MG63 (cell line): Measurements from ENCODE around the gene TCF20. TPM values are rescaled to one million over a fixed set of nuclear protein-coding genes. Genes with fewer than 3 reads are reported as not detected.

Experiments used
- DNase-seq: peaks from one replicate; pipeline ENCODE4 v3.0.0-alpha.2; 2020
- H3K27me3 ChIP-seq: fragments of 250-450 bp; sonication (Bioruptor Pico); 2 replicates; pipeline ENCODE4 v1.5.1; 2020; ENCODE audit warnings: mild to moderate bottlenecking, moderate library complexity
- H3K36me3 ChIP-seq: fragments of 250-450 bp; sonication (Bioruptor Pico); 2 replicates; pipeline ENCODE4 v1.5.1; 2020; ENCODE audit warnings: mild to moderate bottlenecking, moderate library complexity
- H3K4me3 ChIP-seq: fragments of 250-450 bp; sonication (Bioruptor Pico); 2 replicates; pipeline ENCODE4 v1.5.1; 2020; ENCODE audit warnings: mild to moderate bottlenecking, moderate library complexity
- H3K9me3 ChIP-seq: fragments of 250-450 bp; sonication (Bioruptor Pico); 2 replicates; pipeline ENCODE4 v1.5.1; 2020; ENCODE audit warnings: mild to moderate bottlenecking, moderate library complexity
- total RNA-seq: library from RNA; depleted of rRNA; stranded (reverse); fragments of >200 nt; shearing (Covaris generic); gene quantifications from 2 replicates; pipeline ENCODE4 v1.2.3, GENCODE V29; 2014; ENCODE audit warnings: low replicate concordance; rRNA removed

TCF20 gene
- total RNA-seq, 1 experiment from 2014 or later, result 13.0 TPM

GRCh38 chr22:42248995-42249394 is 21.5 kb downstream of the TCF20 start:
- H3K36me3 ChIP-seq, result no peaks in the 10 kb centered on the region; the same call in 1 of the 2 replicates
- H3K27me3 ChIP-seq, result no peaks in the 10 kb centered on the region
- DNase-seq, result no peak
- H3K9me3 ChIP-seq, result no peaks in the 10 kb centered on the region
- H3K4me3 ChIP-seq, result no peak overlapping the region

DNA sequence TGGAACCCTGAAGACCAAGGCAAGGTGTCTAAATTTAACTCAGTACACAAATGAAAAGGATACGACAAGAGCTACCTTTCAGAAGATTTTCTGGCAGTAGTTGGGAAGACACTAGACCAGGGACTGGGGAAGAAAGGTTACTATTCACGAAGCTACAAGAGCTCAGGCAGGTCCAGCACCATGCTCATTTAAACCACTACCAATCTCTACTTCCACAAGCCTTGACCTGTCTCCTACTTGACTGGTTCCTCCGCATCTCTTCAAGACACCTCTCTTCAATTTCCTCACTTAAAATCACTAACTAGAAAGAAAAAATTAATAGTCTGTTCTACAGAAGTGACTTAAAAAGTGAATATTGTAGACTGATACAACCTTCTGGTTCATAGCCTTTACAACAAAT is 22.9 kb downstream of the TCF20 start:
- Histone ChIP-seq H3K27me3 (no peaks in the 10 kb centered on the region), H3K4me3 (no peak overlapping the region), H3K9me3 (no peaks in the 10 kb centered on the region), H3K36me3 (no peaks in the 10 kb centered on the region; the same call in 1 of the 2 replicates)
- DNase-seq, result no peak

- DNase-seq, result no peak
- no peaks in the 10 kb centered on the region for H3K27me3 ChIP-seq
- peaks cover 7% of the 10 kb centered on the region for H3K36me3 ChIP-seq
- H3K9me3 ChIP-seq, result peaks cover 7% of the 10 kb centered on the region
- no peak overlapping the region for H3K4me3 ChIP-seq
Observed at GRCh38 chr22:42243802-42244060, 26.7 kb downstream of the TCF20 start.

DNA sequence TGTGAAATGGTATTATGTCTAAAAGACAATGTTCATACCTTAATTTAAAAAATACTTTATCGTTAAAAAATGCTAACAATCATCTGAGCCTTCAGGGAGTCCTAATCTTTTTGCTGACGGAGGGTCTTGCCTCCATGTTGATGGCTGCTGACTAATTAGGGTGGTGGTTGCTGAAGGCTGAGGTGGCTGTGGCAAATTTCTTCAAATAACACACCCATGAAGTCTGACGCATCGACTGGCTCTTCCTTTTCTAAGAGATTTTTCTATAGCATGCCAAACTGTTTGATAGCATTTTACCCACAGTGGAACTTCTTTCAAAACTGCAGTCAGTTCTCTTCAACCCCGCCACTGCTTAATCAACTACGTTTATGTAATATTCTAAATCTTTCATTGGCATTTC is 33.6 kb downstream of the TCF20 start:
- peak; percentile 29 for DNase-seq
- peaks cover 10% of the 10 kb centered on the region for H3K36me3 ChIP-seq
- no peaks in the 10 kb centered on the region for H3K27me3 ChIP-seq
- H3K9me3 ChIP-seq, result peaks cover 17% of the 10 kb centered on the region
- H3K4me3 ChIP-seq, result no peak overlapping the region

GRCh38 chr22:42236268-42236667 is 34.2 kb downstream of the TCF20 start:
- H3K36me3 ChIP-seq, result peaks cover 10% of the 10 kb centered on the region
- no peak for DNase-seq
- H3K4me3 ChIP-seq, result no peak overlapping the region
- H3K9me3 ChIP-seq, result peaks cover 17% of the 10 kb centered on the region
- no peaks in the 10 kb centered on the region for H3K27me3 ChIP-seq

DNA sequence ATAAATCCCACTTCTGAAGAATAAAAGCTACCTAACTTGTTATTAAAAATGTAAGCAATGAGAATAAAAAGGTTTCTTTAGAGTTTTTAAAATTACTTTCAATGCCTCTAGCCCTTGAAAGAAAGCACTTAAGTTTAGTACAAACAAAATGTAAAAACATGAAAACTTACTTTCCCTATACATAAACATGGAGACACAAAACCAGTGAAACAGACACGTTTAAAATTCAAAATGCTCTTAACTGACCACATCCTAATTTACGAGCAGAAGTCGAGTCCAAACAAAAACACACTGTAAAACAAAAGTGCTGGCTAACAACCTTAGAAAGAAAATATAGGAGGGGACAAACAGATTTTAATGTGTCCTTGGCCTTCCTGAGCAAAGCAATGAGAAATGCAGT is 36.6 kb downstream of the TCF20 start:
- Histone ChIP-seq H3K4me3 (no peak overlapping the region), H3K9me3 (peaks cover 9% of the 10 kb centered on the region), H3K27me3 (no peaks in the 10 kb centered on the region), H3K36me3 (peaks cover 3% of the 10 kb centered on the region)
- no peak for DNase-seq

DNA sequence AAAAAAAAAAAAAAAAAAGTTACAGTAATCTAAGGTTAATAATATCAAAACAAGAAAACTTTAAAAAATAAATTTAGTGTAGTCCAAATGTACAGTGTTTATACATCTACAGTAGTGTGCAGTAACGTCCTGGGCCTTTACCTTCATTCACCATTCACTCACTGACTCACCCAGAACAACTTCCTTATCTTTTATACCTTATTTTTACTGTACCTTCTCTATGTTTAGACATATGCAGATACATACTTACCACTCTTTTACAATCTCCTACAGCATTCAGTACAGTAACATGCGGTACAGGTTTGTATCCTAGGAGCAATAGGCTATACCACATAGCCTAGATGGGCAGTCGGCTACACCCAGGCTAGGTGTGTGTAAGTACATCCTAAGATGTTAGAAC is 38.5 kb downstream of the TCF20 start:
- H3K27me3 ChIP-seq, result no peaks in the 10 kb centered on the region
- H3K4me3 ChIP-seq, result no peak overlapping the region
- DNase-seq, result no peak
- no peaks in the 10 kb centered on the region for H3K9me3 ChIP-seq
- no peaks in the 10 kb centered on the region for H3K36me3 ChIP-seq

DNA sequence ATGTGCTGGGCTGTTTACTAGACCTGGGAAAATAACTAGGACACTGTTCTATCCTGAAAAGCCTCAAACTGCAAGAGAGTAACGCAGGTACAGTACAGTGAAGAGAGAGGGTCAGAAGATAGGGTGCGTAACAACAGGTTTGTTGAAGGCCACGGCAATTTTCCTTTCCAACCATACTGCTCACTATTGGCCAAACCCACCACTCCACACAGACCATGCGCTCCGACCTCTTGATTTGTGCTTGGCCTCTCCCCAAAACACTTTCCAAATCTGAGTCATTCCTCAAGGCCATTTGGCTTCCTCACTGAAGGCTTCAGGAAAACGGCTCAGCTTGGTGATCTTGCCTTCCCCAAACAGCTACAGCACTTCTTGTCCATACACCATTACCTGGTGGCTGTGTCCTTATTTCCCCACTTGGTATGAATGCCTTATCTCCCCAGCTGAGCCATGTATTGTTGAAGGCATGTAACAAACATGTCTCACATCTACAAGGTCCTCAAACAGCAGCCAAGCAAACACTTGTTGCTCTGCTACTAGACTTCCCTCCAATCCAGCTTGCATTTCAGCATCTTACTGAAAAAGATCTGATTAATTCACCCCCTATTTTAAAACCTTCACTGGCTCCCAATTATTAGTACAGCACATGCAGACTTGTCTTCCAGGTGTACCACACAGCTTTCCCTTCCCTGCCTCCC is 40.9 kb downstream of the TCF20 start:
- Histone ChIP-seq H3K27me3 (no peaks in the 10 kb centered on the region), H3K4me3 (no peak overlapping the region), H3K9me3 (no peaks in the 10 kb centered on the region), H3K36me3 (no peaks in the 10 kb centered on the region)
- peak; percentile 47 for DNase-seq

GRCh38 chr22:42228483-42228882 is 42.0 kb downstream of the TCF20 start:
- Histone ChIP-seq H3K36me3 (no peaks in the 10 kb centered on the region), H3K9me3 (no peaks in the 10 kb centered on the region), H3K27me3 (no peaks in the 10 kb centered on the region), H3K4me3 (no peak overlapping the region)
- DNase-seq, result no peak

- Histone ChIP-seq H3K9me3 (no peaks in the 10 kb centered on the region), H3K4me3 (no peak overlapping the region), H3K27me3 (no peaks in the 10 kb centered on the region), H3K36me3 (no peaks in the 10 kb centered on the region)
- DNase-seq, result no peak
Observed at GRCh38 chr22:42227435-42227834, 43.0 kb downstream of the TCF20 start.

GRCh38 chr22:42225841-42226240 is 44.6 kb downstream of the TCF20 start:
- Histone ChIP-seq H3K27me3 (no peaks in the 10 kb centered on the region), H3K36me3 (no peaks in the 10 kb centered on the region), H3K4me3 (no peak overlapping the region), H3K9me3 (no peaks in the 10 kb centered on the region)
- DNase-seq, result no peak

DNA sequence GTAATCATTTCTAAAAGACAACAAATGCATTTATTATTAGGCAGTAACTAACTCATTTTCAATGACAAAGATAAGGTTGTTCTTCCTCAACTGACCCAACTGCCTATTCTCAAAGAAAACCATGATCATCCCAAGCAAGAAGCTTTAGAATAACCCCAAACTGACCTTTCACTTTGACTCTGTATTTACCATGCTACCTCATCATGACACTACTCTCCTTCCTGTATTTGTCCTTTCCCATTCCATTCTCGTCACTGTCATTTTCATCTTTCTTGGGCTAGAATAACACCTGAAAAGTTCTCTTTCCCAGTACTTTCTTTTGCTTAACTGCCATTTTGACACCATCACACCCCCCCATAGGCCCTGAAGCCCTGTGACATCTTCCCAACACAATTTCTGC is 48.3 kb downstream of the TCF20 start:
- Histone ChIP-seq H3K27me3 (no peaks in the 10 kb centered on the region), H3K4me3 (no peak overlapping the region), H3K36me3 (no peaks in the 10 kb centered on the region), H3K9me3 (no peaks in the 10 kb centered on the region)
- no peak for DNase-seq

Other genes starting within 250 kb of the TCF20 start
- gene NAGA, start 199.8 kb downstream of the TCF20 start, total RNA-seq, result 16.9 and 25.2 TPM in 2 replicates
- 0.16 TPM in 1 of 2 replicates, not detected in the other for gene PHETA2, start 196.4 kb downstream of the TCF20 start, total RNA-seq
- 31.8 and 64.7 TPM in 2 replicates for gene SMDT1, start 191.0 kb downstream of the TCF20 start, total RNA-seq
- gene NDUFA6, start 179.9 kb downstream of the TCF20 start, total RNA-seq, result 62.0 and 91.3 TPM in 2 replicates
- 0.91 and 2.7 TPM in 2 replicates for gene CYP2D6, start 139.8 kb downstream of the TCF20 start, total RNA-seq
- gene NFAM1, start 161.8 kb upstream of the TCF20 start, total RNA-seq, result not detected in 2 replicates
- gene RRP7A, start 249.1 kb upstream of the TCF20 start, total RNA-seq, result 60.5 and 99.6 TPM in 2 replicates